Occipital lobe (tissue), 2 donors: ENCODE measurements around the gene STARD6. TPM values are rescaled to one million over a fixed set of nuclear protein-coding genes. Genes with fewer than 3 reads are reported as not detected.

Source experiments
- small RNA-seq: library from RNA; depleted of rRNA; stranded (forward); fragments of <200 nt; gene quantifications from one replicate; pipeline ENCODE3, GENCODE V24; 2014
- total RNA-seq: library from RNA; depleted of rRNA; stranded (reverse); fragments of >200 nt; gene quantifications from one replicate; pipeline ENCODE4 v1.2.3, GENCODE V29; 2014

STARD6 gene
- total RNA-seq, 1 donor from 2014 or later: not detected

Small RNA genes lying within 50 kb of the gene (small RNA-seq; reads per million reads assigned to genes)
- gene SNRPGP2: 0.12 reads per million

Other genes with a start within 250 kb of the STARD6 start
- 20.1 TPM for gene MBD2, start 133.2 kb downstream of the STARD6 start, total RNA-seq
- 131 TPM for gene POLI, start 88.3 kb downstream of the STARD6 start, total RNA-seq
- 8.7 TPM for gene C18orf54, start within 50 bp of the STARD6 start, total RNA-seq
- gene DYNAP, start 233.4 kb upstream of the STARD6 start, total RNA-seq: not detected